ENCODE data around the gene FAM200B. TPM values are rescaled to one million over a fixed set of nuclear protein-coding genes. Genes with fewer than 3 reads are reported as not detected.

FAM200B gene
- polyA plus RNA-seq, 2 of the 4 experiments (the other 2 are of a cell fraction), result 40.8 to 41.6 TPM

DNA sequence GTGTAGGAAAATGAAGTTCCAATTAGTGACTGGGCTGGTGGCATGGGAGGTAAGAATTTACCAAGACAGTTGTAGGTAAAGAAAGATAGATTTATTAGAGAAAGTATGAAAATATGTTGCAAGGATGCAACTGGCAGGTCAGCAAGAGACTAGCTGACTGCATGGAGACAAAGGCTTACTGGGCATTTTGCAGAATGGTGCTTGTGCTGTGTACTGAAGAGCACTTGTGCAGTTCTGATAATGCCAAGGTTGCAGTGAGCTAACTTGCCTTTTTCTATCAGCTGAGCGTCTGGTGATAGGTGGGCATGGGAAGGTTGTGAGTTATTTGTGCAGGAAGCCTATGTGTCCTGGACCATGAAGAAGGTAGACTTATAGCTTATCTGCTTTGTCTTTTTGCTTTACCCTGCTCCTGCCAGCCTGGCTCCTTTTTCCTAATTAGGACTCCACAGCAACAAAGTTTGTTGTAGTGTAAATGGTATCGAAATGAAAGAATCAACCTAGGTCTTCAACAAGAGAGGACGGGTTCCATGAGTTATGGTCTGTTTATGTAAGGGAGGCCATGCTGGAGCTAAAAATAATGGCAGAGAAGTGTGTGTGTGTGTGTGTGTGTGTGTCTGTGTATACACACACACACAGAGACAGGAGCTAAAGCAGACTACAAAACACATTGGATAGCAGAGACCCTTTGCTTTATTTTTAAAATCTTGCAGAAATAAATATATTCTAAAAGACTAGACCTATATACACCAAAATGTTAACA is 36.2 kb downstream of the FAM200B start:
- no peak for TF ChIP-seq HOXA7 (CRISPR knock-in tag; IDR thresholded peaks at IDR 0.05)
- no peak for TF ChIP-seq RAD21 (conservative IDR thresholded peaks at IDR 0.05 in 1 of 2, IDR thresholded peaks at IDR 0.05 in 1 of 2)
- TF ChIP-seq MAZ (IDR thresholded peaks at IDR 0.05; ENCODE audit: borderline replicate concordance, low read depth, low read length), result no peak
- 92% methylated on average over 3 of the region's 3 CpGs for WGBS (ENCODE audit: missing lambda C conversion rate)
- ChIA-PET POLR2A (no interaction called here), CTCF (interaction anchor here (1.0 kb wide), 1 partner anchor 238 kb away, joined by 3 read pairs; no protein-coding TSS in a partner anchor)
- Histone ChIP-seq H3K9me3 (no peaks in the 10 kb centered on the region), H3K4me1 (no peaks in the 10 kb centered on the region), H3K27ac (no peak overlapping the region), H3K4me2 (no peak overlapping the region), H3K4me3 (no peak overlapping the region)
- DNase-seq (ENCODE audit: low read depth in 1 of 2, low spot score in 1 of 2) (no peak), FAIRE-seq (no peak), ATAC-seq (no peak)

DNA sequence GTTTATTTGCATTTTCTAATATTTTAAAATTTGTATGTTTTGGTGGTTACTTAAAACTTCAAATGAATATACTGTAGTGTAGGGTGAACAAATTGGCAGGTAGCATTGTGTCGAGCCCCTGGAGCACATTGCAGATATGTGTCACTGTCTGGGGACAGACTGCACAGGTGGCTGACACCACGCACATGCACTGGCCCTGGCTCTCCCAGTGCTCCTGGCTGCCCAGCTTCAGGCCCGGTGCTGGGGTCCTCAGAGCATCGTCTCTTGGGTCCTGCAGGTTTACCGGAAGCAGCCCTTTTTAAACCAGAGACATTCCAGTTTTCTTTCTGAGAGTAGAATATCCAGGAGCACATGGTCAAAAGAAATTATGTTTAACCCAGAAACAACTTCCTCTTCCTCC is 36.8 kb downstream of the FAM200B start:
- H3K9me3 ChIP-seq, result no peaks in the 10 kb centered on the region
- FAIRE-seq, result no peak
- H3K4me2 ChIP-seq, result no peak overlapping the region
- 85% methylated on average over 5 of the region's 5 CpGs for WGBS (ENCODE audit: missing lambda C conversion rate)
- TF ChIP-seq NR3C1 (IDR thresholded peaks at IDR 0.05), result no peak
- TF ChIP-seq EHMT2 (IDR thresholded peaks at IDR 0.05; ENCODE audit: low read depth), result no peak
- TF ChIP-seq, protein P1, sequence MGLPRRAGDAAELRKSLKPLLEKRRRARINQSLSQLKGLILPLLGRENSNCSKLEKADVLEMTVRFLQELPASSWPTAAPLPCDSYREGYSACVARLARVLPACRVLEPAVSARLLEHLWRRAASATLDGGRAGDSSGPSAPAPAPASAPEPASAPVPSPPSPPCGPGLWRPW (IDR thresholded peaks at IDR 0.05), result no peak
- no peak for TF ChIP-seq HDAC2 (IDR thresholded peaks at IDR 0.05)
- no peak for TF ChIP-seq HOXB13 (CRISPR knock-in tag; IDR thresholded peaks at IDR 0.05; ENCODE audit: low read depth)
- TF ChIP-seq SMC3 (IDR thresholded peaks at IDR 0.05), result no peak
- TF ChIP-seq, protein P2, sequence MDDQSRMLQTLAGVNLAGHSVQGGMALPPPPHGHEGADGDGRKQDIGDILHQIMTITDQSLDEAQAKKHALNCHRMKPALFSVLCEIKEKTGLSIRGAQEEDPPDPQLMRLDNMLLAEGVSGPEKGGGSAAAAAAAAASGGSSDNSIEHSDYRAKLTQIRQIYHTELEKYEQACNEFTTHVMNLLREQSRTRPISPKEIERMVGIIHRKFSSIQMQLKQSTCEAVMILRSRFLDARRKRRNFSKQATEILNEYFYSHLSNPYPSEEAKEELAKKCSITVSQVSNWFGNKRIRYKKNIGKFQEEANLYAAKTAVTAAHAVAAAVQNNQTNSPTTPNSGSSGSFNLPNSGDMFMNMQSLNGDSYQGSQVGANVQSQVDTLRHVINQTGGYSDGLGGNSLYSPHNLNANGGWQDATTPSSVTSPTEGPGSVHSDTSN (IDR thresholded peaks at IDR 0.05), result no peak
- ATAC-seq, result no peak
- H3K4me1 ChIP-seq, result no peaks in the 10 kb centered on the region
- H3K27ac ChIP-seq, result no peak overlapping the region
- no peak overlapping the region for H3K4me3 ChIP-seq
- DNase-seq (ENCODE audit: low read depth in 1 of 2, low spot score in 1 of 2), result no peak
- ChIA-PET POLR2A (no interaction called here), CTCF (interaction anchor here (1.0 kb wide), 1 partner anchor 239 kb away, joined by 3 read pairs; no protein-coding TSS in a partner anchor)

DNA sequence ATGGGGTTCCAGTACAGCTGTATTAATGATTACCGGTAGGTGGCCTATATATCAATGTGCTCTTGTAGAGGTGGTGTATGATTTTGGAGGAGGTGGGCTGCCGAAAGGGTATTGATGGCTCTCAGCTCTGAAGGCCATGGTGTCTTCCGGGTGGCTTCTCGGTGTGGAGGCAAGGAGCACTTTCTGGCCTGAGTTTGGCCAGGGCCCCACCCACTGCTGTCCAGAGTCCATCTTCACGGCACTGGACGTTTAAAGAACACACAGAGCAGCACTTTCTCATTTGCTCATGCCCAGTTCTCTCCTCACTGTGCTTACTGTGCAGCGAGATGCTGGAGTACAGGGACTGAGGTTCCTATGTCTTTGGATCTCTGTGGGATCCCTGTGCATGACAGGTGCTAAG is 37.3 kb downstream of the FAM200B start:
- FAIRE-seq, result no peak
- no peak for ATAC-seq
- TF ChIP-seq, protein P3, sequence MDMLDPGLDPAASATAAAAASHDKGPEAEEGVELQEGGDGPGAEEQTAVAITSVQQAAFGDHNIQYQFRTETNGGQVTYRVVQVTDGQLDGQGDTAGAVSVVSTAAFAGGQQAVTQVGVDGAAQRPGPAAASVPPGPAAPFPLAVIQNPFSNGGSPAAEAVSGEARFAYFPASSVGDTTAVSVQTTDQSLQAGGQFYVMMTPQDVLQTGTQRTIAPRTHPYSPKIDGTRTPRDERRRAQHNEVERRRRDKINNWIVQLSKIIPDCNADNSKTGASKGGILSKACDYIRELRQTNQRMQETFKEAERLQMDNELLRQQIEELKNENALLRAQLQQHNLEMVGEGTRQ (IDR thresholded peaks at IDR 0.05), result no peak
- TF ChIP-seq ZSCAN20 (CRISPR knock-in tag; IDR thresholded peaks at IDR 0.05) (no peak), GATA3 (IDR thresholded peaks at IDR 0.05; ENCODE audit: borderline replicate concordance) (no peak), BHLHE40 (IDR thresholded peaks at IDR 0.05; ENCODE audit: low read depth, low read length) (no peak), RNF2 (IDR thresholded peaks at IDR 0.05; ENCODE audit: borderline replicate concordance, low read depth) (no peak), RARB (CRISPR knock-in tag; IDR thresholded peaks at IDR 0.05) (no peak), HOXB5 (CRISPR knock-in tag; IDR thresholded peaks at IDR 0.05) (no peak), HEYL (CRISPR knock-in tag; IDR thresholded peaks at IDR 0.05) (no peak), NFE2L2 (conservative IDR thresholded peaks at IDR 0.05; ENCODE audit: low read length) (no peak), SREBF2 (IDR thresholded peaks at IDR 0.05) (no peak), CBX8 (IDR thresholded peaks at IDR 0.05) (no peak), EHF (CRISPR knock-in tag; IDR thresholded peaks at IDR 0.05) (no peak)
- TF ChIP-seq, protein P4, sequence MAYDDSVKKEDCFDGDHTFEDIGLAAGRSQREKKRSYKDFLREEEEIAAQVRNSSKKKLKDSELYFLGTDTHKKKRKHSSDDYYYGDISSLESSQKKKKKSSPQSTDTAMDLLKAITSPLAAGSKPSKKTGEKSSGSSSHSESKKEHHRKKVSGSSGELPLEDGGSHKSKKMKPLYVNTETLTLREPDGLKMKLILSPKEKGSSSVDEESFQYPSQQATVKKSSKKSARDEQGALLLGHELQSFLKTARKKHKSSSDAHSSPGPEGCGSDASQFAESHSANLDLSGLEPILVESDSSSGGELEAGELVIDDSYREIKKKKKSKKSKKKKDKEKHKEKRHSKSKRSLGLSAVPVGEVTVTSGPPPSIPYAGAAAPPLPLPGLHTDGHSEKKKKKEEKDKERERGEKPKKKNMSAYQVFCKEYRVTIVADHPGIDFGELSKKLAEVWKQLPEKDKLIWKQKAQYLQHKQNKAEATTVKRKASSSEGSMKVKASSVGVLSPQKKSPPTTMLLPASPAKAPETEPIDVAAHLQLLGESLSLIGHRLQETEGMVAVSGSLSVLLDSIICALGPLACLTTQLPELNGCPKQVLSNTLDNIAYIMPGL (CRISPR knock-in tag; IDR thresholded peaks at IDR 0.05; ENCODE audit: borderline replicate concordance), result no peak
- TF ChIP-seq, protein P1 (IDR thresholded peaks at IDR 0.05), result no peak
- TF ChIP-seq, protein P2 (IDR thresholded peaks at IDR 0.05), result no peak
- TF ChIP-seq, protein P5, sequence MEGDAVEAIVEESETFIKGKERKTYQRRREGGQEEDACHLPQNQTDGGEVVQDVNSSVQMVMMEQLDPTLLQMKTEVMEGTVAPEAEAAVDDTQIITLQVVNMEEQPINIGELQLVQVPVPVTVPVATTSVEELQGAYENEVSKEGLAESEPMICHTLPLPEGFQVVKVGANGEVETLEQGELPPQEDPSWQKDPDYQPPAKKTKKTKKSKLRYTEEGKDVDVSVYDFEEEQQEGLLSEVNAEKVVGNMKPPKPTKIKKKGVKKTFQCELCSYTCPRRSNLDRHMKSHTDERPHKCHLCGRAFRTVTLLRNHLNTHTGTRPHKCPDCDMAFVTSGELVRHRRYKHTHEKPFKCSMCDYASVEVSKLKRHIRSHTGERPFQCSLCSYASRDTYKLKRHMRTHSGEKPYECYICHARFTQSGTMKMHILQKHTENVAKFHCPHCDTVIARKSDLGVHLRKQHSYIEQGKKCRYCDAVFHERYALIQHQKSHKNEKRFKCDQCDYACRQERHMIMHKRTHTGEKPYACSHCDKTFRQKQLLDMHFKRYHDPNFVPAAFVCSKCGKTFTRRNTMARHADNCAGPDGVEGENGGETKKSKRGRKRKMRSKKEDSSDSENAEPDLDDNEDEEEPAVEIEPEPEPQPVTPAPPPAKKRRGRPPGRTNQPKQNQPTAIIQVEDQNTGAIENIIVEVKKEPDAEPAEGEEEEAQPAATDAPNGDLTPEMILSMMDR (IDR thresholded peaks at IDR 0.05), result no peak
- DNase-seq (ENCODE audit: low read depth in 1 of 2, low spot score in 1 of 2), result no peak
- no peaks in the 10 kb centered on the region for H3K4me1 ChIP-seq
- no peak overlapping the region for H3K4me3 ChIP-seq
- CTCF ChIA-PET, result no interaction called here
- H3K9me3 ChIP-seq, result no peaks in the 10 kb centered on the region
- POLR2A ChIA-PET, result no interaction called here
- H3K4me2 ChIP-seq, result no peak overlapping the region
- no peak overlapping the region for H3K27ac ChIP-seq
- WGBS (ENCODE audit: missing lambda C conversion rate), result 78% methylated on average over 7 of the region's 7 CpGs
